Inflammatory macrophage (primary cell): Measurements from ENCODE around the gene FAM53A.
"Not testable (repeated sequence)": the region's sequence is repeated elsewhere in the genome, so short reads cannot be mapped to it uniquely, and the experiment has no call there.

Source experiments
- DNase-seq, 2 donors: peaks; one replicate each; pipeline ENCODE4 v3.0.0-alpha.2; 2020 to 2022

FAM53A gene

DNA sequence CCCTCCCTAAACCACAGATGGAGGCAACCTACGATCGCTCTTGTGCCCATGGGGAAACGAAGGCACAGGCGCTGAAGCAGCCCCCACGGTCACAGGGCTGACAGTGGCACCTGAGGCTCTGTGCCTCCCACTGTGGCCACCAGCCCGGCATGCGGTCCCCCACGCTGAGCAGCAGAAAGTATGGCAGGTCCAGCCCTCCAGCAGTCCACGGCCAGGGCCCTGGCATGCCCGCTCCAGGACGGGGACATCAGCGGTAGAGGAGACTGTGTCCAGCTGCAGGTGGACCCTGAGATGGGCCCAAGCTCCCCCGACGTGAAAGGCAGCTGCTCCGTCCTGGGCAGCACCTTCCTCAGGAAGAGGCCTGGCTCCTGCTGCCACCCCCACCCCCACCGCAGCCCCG lies 61.2 kb downstream of the FAM53A start:
- no peak for DNase-seq

- DNase-seq: no peak
Observed at GRCh38 chr4:1622238-1622637, 61.9 kb downstream of the FAM53A start.

DNA sequence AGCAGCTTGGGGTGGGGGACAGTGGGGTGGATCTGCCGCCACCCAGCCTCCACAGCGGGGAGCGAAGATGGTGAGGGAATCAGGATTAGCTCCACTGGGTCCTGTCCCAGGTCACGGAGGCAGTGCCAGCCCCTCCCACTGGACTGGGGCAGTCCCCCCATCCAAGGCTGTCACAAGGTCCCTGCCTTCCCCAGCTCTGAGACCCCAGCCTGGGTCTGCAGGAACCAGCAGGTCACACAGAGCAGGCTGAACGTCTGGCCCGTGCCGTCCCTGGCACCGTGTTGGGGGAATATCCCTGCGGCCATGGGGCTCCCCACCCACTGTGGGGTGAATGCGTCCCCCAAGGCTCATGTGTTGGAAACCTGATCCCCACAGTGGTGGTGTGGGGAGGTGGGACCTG lies 62.6 kb downstream of the FAM53A start:
- no peak for DNase-seq

DNA sequence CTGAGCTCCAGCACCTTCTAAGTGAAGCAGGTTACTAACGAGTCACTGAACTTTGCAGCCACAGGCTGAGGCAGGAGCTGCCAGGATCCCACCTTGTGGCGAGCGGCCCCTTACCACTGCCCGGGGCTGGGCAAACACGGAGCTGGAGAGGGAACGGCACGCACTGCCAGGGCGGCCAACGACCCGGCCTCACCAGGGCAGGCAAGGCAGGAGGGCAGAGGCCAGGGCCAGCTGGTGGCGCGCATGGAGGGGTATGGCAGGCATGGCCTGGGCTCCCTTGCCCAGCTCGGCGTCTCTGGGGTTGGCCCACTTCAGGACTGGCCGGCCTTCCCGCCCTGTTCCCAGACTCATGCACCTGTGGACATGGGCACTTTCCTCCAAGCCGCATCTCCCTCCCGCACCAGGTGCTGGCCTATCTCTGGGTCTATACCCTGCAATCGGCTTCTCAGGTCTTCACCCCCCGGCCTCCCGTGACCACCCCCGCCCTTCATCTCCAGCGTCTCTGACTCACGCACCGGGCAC lies 64.9 kb downstream of the FAM53A start:
- DNase-seq: no peak

DNA sequence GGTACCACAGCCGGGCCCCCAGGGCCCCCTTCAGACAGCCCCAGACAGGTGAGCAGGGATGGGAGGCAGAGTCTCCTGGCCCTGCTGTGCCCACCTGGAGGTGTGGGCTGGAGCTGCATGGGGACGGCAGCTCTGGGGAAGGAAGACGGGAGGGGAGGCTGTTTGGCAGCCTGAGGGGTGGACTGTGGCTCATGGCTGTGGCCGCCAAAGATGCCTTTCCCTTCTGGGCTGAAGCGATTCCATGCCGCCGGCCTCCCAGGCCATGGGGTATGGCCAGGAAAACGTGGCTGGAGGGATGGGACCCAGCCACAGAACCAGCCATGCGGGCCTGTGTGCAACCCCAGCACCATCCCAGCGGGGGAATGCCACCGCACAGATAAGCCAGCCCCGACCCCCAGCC lies 65.7 kb downstream of the FAM53A start:
- no peak for DNase-seq

DNA sequence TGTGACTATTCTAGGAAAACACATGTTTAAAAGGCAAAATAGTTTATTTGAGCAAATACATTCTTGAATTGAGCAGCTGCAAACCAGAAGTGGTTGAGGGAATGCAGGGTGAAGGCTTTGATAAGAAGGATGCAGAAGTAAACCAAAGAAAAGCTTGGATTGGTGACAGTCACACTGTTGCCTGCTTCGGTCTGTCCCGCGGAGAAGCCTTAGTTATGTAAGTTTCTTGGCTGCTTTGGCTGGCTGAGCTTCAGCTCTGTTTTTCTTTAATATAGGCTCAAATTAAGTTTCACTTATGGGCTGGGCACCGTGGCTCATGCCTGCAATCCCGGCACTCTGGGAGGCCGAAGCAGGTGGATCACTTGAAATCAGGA lies 67.6 kb downstream of the FAM53A start:
- DNase-seq: no peak

GRCh38 chr4:1615786-1616556 lies 68.1 kb downstream of the FAM53A start:
- no peak for DNase-seq

DNA sequence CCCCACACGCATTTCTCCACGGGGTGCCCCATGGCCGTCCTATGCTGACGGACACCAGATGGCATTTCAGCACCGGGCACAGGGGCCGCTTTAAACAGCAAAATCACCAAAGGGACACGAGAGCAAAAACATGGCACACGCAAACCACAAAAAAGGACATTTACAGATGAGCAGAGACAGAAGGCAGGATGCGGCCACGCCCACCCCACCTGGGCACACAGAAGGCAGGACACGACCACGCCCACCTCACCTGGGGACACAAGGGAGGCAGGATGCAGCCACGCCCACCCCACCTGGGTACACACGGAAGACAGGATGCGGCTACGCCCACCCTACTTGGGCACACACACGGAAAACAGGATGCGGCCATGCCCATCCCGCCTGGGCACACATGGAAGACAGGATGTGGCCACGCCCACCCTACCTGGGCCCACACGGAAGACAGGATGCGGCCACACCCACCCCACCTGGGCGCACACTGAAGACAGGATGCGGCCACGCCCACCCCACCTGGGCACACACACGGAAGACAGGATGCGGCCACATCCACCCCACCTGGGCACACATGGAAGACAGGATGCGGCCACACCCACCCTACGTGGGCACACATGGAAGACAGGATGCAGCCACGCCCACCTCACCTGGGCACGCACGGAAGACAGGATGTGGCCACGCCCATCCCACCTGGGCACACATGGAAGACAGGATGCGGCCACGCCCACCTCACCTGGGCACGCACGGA lies 69.1 kb downstream of the FAM53A start:
- no peak for DNase-seq

DNA sequence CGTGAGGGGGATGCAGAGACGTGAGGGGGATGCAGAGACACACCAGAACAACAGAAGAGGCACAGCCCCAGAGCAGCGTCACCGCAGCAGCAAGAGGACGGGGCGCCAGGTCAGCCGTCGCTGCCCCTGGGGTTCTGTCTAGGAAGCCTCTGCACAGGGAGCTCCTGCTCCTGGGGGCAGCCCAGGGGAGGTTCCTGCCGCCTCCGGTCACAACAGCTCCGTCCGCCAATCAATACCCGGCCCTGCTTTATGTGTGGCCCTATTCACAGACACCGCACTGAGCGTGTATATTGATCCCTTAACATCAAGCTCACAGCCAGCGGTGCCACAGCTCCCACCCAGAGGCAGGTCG lies 69.6 kb downstream of the FAM53A start:
- no peak for DNase-seq

- DNase-seq: no peak
Observed at GRCh38 chr4:1614049-1614448, 70.1 kb downstream of the FAM53A start.

DNA sequence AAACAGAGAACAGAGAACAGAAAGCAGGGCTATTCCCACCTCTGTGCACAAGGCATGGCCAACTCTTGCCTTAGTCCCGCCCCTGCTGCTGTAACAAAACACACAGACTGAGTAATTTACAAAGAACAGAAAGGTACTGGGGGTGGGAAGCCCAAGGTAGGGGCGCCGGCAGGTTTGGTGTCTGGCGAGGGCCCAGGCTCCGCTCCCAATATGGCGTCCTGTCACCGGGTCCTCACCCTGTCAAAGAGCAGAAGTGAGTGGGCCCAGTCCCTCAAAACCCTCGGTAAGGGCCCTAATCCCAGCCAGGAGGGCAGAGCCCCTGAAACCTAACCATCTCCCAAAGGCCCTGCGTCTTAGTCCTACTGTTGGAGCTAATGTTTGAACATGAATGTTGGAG lies 71.0 kb downstream of the FAM53A start:
- no peak for DNase-seq

DNA sequence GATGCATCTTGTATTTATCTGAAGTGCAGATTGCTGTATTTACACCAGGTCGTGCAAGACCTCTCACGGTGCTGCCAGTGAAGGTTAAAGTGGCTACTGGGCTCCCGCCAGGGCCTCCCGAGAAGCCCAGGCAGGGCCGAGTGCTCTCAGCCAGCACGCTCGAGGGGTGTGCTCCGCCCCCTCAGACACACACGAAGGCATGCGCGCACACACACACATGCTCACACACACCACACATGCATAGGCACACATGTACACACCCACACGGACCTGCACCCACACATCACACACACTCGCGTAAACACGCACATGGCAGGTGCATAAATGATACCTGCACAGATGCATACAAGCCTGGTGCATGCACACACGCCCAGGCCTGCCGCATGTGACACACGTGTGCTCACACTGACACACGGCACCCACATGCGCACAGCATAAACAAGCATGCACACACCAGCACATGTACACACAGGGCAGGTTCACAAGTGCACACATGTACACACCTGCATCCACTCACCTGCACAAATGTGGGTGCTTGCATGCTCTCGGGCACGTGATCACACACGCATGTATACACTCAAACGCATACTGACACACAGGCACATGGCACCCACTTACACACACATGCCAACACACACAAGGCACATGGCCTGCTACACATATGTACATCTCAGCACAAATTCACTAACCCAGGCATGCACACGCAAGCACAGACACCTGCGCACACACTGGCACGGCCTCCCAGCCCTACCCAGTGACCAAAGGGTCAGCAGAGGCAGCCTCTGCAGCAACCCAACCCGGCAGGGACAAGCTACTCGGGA lies 71.6 kb downstream of the FAM53A start:
- no peak for DNase-seq

- no peak for DNase-seq
Observed at GRCh38 chr4:1611501-1611870, 72.6 kb downstream of the FAM53A start.

DNA sequence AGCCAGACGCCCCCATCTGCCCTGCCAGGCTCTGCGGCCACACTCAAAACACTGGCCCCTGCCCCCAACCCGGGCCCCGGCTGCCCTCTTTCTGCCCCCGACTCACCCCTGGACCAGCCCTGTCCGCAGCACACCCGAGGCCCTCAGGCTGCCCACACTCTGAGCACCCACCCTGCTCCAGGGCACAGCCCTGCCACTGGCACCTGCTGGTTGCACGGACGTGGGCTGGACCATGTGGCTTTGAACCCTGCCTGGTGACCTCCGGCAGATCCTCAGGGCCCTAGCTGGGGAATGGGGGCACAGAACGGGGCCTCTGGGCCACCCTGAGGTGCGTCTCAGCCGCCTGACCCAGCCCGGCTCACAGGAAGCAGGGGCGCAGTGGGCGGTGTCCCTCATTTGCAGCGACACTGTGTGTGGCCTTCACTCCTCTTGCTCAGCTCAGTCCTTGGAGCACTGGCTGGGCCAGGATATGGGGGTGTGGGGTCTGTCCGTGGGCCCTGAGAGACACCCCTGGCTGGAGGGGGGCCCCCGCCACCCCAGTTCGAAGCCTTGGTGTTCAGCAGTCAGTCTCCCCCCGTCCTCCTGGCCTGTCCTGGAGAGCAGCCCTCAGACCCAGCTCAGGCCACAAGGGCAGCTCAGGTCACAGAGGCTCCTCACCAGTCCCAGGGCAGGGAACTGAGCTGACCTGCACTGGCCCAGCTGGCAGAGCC lies 73.2 kb downstream of the FAM53A start:
- DNase-seq: no peak

- no peak for DNase-seq
Observed at GRCh38 chr4:1609901-1610790, 74.0 kb downstream of the FAM53A start.

DNA sequence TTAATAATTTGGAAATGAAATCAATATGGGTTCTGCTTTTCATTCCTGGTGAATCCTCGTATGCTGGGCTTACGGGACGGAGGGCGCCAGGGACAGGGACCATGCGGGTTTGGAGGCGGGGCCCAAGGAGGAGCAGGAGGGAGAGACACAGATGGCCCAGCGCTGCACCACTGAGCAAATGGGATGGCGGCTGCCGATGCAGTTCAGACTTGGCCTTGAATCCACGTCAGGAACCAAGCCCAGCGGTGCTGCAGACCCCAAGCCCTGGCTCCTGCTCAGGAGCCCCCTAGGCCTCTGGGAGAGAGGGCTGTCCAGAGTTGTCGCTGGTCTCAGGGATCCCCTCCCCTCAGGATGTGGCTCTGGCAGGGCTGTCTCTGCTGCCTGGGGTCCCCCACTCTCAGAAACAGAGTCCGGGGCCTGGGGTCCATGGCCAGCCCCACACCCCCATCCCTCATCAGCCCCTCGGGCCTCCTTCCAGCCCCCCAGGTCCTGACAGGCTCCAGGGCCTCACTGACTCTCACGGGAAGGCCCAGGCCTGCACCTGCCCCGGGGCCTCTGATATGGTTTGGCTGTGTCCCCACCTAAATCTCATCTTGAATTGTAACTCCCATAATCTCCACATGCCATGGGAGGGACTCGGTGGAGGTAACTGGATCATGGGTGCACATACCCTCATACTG lies 75.2 kb downstream of the FAM53A start:
- no peak for DNase-seq

- DNase-seq: no peak
Observed at GRCh38 chr4:1608196-1608820, 75.8 kb downstream of the FAM53A start.

DNA sequence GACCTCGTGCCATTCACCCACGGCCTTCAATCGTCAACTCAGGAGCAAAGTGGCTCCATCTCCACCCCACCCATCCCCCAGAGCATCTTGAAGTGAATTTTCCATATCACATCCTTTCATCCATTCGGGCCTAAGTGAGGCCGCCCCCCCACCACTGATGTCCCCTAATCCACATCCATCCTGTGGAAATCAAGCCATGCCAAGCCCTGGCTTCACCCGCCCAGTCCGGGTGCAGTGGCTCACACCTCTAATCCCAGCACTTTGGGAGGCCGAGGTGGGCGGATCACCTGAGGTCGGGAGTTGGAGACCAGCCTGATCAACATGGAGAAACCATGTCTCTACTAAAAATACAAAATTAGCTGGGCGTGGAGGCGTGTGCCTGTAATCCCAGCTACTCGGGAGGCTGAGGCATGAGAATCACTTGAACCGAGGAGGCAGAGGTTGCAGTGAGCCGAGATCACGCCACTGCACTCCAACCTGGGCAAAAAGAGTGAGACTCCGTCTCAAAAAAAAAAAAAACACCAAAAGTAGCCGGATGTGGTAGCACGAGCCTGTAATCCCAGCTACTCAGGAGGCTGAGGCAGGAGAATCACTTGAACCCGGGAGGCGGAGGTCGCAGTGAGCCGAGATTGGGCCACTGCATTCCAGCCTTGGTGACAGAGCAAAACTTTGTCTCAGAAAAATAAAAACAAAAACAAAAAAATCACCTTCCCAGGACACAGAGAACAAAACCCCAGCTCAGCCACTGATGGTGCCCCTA lies 76.5 kb downstream of the FAM53A start:
- DNase-seq: not testable (repeated sequence)

DNA sequence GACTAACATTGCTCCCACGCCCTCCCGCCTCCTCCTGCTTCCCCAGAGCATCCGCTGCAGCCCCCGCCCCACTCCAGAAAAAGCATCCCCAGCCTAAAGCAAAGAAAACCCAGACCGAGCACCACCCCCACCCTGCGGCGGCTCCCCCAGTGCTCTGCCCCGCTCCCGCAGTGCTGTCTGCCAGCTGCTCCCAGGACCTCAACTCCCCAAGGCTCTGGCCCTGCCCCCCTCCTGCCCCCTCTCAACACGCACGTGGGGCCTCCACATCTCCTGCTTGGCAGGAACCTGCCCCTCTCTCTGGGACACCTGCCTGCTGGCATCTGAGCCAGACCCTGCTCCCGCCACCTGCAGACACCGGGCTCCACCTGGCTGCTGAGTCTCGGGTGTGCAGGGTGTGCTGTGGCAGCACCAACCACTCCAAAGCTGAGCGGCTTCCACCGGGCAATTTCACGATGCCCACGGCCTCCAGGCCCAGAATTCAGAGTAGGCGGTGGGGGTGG lies 79.4 kb downstream of the FAM53A start:
- no peak for DNase-seq
